ENCODE data around the gene KIAA1586.
"Not testable (repeated sequence)": the region's sequence is repeated elsewhere in the genome, so short reads cannot be mapped to it uniquely, and the experiment has no call there.

Gene KIAA1586

DNA sequence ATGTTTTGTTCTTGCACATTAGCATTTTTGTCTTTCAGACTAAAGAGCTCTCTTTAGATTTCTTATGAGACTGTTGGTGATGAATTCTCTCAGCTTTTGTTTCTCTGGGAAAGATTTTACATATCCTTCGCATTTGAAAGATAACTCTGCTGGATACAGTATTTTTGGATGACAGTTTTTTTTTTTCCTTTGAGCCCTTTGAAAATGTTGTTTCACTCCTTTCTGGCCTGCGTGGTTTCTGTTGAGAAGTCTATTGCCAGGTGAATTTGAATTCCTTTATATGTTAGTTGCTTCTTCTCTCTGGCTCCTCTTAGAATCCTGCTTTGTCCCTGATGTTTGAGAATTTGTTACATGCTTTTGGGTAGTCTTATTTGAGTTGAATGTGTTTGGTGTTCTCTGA, 22.2 kb upstream of the KIAA1586 start:
- FAIRE-seq (no peak), DNase-seq (ENCODE audit: insufficient read length) (no peak)
- no peak for TF ChIP-seq POLR2AphosphoS5 (IDR thresholded peaks at IDR 0.05; ENCODE audit: low read depth, low read length)
- TF ChIP-seq POLR2A (IDR thresholded peaks at IDR 0.05; ENCODE audit: low read depth, low read length) = no peak

DNA sequence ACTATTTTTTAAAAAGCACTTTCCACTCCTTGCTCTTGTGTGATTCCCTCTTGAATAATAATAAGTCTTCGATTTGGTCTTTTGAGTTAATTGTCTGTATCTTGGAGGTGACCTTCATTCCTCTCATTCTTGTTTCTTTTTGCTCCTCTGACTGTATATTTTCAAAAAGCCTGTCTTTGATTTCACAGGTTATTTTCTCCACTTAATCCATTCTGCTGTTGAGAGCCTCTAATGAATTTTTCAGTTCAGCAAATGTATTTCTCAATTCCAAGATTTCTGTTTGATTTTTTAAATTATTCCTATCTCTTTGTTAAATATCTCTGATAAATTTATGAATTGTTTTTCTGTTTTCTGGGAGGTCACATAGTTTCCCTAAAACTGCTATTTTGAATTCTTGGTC, 21.7 kb upstream of the KIAA1586 start:
- no peak for FAIRE-seq
- no peak for DNase-seq (ENCODE audit: insufficient read length)
- no peak for TF ChIP-seq POLR2A (IDR thresholded peaks at IDR 0.05; ENCODE audit: low read depth, low read length)
- TF ChIP-seq POLR2AphosphoS5 (IDR thresholded peaks at IDR 0.05; ENCODE audit: low read depth, low read length) = no peak

DNA sequence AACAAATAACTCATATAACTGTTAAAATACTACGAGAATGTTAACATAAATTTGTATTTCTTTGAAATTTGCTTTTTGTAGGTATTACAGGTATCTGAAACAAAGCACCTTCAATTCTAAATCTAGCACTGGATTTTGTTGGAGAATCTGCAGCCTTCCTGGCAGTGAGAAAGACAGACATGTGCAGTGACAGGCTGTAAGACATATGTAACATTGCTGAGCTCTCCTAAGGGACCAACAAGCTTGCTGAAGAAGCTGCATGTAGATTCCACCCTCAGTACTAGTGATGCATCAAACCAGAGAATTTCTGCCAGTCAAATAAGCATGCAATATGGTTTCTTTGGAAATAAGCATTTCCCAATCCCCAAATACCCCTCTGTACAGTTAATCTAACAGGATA, 20.5 kb upstream of the KIAA1586 start:
- no peak for FAIRE-seq
- no peak for TF ChIP-seq TAF1 (IDR thresholded peaks at IDR 0.05; ENCODE audit: borderline replicate concordance, low read depth, low read length)
- TF ChIP-seq POLR2A (IDR thresholded peaks at IDR 0.05; ENCODE audit: low read depth, low read length) = no peak
- TF ChIP-seq POLR2AphosphoS5 (IDR thresholded peaks at IDR 0.05; ENCODE audit: low read depth, low read length) = no peak
- DNase-seq (ENCODE audit: insufficient read length) = no peak

DNA sequence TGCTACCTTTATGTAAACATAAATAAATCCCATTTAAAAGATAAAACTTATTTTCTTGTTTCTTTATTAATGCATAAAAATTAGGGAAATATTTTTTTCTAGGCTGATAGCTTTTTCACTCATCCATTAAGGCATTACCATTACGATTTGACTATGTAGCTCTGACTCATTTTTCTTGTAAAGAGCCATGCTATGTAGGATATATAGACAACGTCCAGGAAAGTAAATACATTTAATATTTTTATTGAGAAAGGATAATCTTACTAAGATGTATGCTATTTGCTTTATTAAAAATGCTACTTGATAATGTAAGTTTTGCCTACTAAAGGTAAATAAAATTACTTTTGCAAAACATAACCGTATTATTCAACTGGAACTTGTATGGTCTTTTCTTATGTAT, 19.2 kb upstream of the KIAA1586 start:
- FAIRE-seq = no peak
- TF ChIP-seq POLR2AphosphoS5 (IDR thresholded peaks at IDR 0.05; ENCODE audit: low read depth, low read length) (no peak), POLR2A (IDR thresholded peaks at IDR 0.05; ENCODE audit: low read depth, low read length) (no peak), TAF1 (IDR thresholded peaks at IDR 0.05; ENCODE audit: borderline replicate concordance, low read depth, low read length) (no peak)

DNA sequence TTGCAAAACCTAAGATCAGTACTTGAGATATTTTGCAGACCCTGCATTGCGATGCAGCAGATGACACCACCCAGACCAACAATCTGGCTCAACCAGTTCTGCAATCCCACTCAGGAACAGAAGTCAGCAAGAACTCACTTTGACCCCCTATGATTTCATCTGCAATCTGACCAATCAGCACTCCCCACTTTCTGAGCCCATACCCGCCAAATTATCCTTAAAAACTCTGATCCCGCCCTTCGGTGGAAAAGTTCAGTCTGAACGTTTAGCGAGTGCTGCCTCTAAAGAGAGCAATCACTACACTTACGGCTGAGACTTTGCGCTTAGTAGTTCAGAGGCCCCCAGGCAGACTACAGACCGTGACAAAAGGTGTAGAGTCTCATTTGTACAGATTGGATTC, 17.3 kb upstream of the KIAA1586 start:
- no peak for TF ChIP-seq POLR2AphosphoS5 (IDR thresholded peaks at IDR 0.05; ENCODE audit: low read depth, low read length)
- TF ChIP-seq POLR2A (IDR thresholded peaks at IDR 0.05; ENCODE audit: low read depth, low read length) = no peak
- TF ChIP-seq TAF1 (IDR thresholded peaks at IDR 0.05; ENCODE audit: borderline replicate concordance, low read depth, low read length) = no peak
- DNase-seq (ENCODE audit: insufficient read length) = no peak
- FAIRE-seq = no peak

More for the DNA sequence above, 19.2 kb upstream of the KIAA1586 start:
- DNase-seq (ENCODE audit: insufficient read length) = no peak

DNA sequence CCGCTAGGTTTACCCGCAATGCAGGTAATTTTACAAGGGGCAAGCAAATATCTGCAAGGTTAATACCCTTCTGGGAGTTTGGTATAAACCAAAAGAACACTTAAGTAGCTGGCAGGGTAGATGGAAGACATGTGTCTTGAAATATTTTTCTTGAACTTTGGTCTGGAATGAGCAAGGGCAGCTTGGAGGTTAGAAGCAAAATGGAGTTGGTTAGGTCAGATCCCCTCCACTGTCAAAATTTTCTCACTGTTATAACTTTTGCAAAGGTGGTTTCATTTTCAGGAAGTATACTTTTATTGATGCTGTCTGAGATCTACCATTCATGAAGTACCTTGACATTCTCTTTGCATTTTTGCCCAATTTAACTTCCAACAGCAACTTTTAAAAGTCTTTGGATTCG, 13.3 kb upstream of the KIAA1586 start:
- DNase-seq (ENCODE audit: insufficient read length) (no peak), FAIRE-seq (no peak)
- TF ChIP-seq TAF1 (IDR thresholded peaks at IDR 0.05; ENCODE audit: borderline replicate concordance, low read depth, low read length) = no peak
- no peak for TF ChIP-seq POLR2A (IDR thresholded peaks at IDR 0.05; ENCODE audit: low read depth, low read length)
- no peak for TF ChIP-seq POLR2AphosphoS5 (IDR thresholded peaks at IDR 0.05; ENCODE audit: low read depth, low read length)

DNA sequence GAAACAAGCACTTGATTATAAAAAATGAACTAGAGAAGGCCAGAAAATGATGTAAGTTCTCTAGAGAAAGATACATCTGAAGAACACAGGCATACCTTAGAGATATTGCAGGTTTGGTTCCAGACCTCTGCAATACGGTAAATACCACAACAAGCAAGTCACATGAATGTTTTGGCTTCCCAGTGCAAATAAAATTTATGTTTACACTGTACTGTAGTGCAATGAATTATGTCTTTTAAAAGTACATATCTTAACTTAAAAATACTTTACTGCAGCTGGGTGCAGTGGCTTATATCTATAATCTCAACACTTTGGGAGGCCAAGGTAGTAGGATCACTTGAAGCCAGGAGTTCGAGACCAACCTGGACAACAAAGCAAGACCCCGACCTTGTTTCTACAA, 10.9 kb upstream of the KIAA1586 start:
- no peak for FAIRE-seq
- no peak for DNase-seq (ENCODE audit: insufficient read length)
- TF ChIP-seq TAF1 (IDR thresholded peaks at IDR 0.05; ENCODE audit: borderline replicate concordance, low read depth, low read length) (no peak), POLR2AphosphoS5 (IDR thresholded peaks at IDR 0.05; ENCODE audit: low read depth, low read length) (no peak), POLR2A (IDR thresholded peaks at IDR 0.05; ENCODE audit: low read depth, low read length) (no peak)

DNA sequence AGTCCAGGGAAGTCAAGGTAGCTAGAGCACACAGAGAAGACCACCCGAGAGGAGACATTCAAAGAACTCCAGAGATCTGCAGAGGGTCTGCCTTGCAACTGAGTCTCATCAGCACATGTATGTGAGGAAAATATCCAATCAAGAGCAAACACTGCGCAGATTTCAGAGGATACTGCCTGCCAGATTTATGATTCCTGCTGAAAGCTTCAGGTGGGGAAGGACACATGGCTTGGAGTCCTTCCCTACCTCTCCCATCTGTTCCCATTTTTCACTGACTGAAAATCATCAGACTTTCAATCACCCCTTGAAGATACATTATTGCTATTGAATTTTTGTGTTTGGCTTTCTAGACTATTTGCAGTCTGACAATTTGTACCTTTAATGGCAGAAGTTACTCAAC, 7.6 kb upstream of the KIAA1586 start:
- DNase-seq (ENCODE audit: insufficient read length) (no peak), FAIRE-seq (no peak)
- TF ChIP-seq POLR2A (IDR thresholded peaks at IDR 0.05; ENCODE audit: low read depth, low read length) = no peak
- TF ChIP-seq TAF1 (IDR thresholded peaks at IDR 0.05; ENCODE audit: borderline replicate concordance, low read depth, low read length) = no peak
- TF ChIP-seq POLR2AphosphoS5 (IDR thresholded peaks at IDR 0.05; ENCODE audit: low read depth, low read length) = no peak

DNA sequence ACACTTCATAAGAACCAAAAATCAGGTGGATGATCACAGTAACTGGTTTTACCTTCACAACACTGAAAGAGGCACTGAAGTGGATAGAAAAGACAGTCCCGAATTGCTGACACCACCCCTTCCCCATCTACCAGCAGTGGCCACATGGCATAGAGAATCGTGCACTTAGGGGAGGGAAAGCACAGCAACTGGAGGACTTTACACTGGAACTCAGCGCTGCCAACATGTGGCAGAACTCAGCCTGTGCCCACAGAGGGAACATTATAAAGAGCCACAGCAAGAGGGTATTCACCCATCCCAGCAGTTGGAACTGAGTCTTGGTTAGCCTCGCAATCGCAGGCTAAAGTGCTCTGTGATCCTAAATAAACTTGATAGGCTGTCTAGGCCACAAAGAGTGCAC, 6.5 kb upstream of the KIAA1586 start:
- no peak for DNase-seq (ENCODE audit: insufficient read length)
- TF ChIP-seq POLR2AphosphoS5 (IDR thresholded peaks at IDR 0.05; ENCODE audit: low read depth, low read length) = no peak
- no peak for TF ChIP-seq TAF1 (IDR thresholded peaks at IDR 0.05; ENCODE audit: borderline replicate concordance, low read depth, low read length)
- no peak for TF ChIP-seq POLR2A (IDR thresholded peaks at IDR 0.05; ENCODE audit: low read depth, low read length)

DNA sequence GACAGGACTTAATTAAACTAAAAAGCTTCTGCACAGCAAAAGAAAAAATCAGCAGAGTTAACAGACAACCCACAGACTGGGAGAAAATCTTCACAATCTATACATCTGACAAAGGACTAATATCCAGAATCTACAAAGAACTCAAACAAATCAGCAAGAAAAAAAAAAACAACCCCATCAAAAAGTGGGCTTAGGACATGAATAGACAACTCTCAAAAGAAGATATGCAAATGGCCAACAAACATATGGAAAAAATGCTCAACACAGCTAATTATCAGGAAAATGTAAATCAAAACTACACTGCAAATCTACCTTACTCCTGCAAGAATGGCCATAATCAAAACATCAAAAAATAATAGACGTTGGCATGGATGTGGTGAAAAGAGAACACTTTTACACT, 2.4 kb upstream of the KIAA1586 start:
- not testable (repeated sequence) for FAIRE-seq

More for the DNA sequence above, 6.5 kb upstream of the KIAA1586 start:
- FAIRE-seq = no peak

DNA sequence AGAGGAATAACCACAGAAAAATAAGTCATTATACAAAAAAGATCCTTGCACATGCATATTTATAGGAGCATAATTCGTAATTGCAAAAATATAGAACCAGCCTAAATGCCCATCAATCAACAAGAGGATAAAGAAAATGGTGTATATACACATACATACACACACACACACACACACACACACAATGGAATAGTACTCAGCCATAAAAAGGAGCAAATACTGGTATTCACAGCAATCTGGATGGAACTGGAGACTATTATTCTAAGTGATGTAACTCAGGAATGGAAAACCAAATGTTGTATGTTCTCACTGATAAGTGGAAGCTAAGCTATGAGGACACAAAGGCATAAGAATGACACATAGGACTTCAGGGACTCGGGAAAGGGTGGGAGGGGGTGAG, 1.9 kb upstream of the KIAA1586 start:
- FAIRE-seq (no peak), DNase-seq (ENCODE audit: insufficient read length) (no peak)
- TF ChIP-seq POLR2A (IDR thresholded peaks at IDR 0.05; ENCODE audit: low read depth, low read length) (no peak), POLR2AphosphoS5 (IDR thresholded peaks at IDR 0.05; ENCODE audit: low read depth, low read length) (no peak), TAF1 (IDR thresholded peaks at IDR 0.05; ENCODE audit: borderline replicate concordance, low read depth, low read length) (no peak)

More for the DNA sequence above, 2.4 kb upstream of the KIAA1586 start:
- not testable (repeated sequence) for DNase-seq (ENCODE audit: insufficient read length)

DNA sequence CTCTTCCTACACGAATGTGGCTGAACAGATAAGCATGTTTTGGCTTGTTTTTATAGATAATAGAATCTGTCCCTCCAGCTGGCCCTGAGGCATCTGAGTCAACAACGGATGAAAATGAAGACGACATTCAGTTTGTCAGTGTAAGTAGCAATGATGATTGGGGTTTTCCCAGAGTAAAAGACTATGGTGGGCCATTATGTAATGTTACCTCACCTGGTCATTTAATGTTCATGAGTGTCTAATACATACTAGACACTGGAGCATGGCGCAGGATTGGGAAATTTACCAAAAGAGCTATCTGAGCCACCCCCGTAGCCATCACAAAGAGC, 728 bp downstream of the KIAA1586 start:
- DNase-seq (ENCODE audit: insufficient read length) = not testable (repeated sequence)
- FAIRE-seq = peak; percentile 98

DNA sequence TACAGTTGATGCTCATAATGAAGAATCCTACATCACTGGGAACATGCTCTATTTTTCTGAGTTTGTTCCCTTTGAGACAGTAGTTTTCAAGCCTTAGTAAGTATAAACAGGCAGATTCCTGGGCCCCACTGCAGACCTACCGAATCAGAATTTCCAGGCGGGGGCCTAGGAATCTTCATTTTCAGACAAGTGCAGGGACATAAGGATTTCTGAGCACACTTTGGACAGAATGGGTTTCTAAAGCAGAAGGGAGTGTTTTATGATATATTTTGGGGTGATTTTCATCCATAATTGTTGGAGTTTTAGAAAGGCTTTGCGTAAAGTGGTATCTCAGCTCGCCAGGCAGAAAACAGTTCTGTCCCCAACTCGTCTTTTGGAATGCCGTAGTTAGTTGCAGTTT, 1.4 kb downstream of the KIAA1586 start:
- not testable (repeated sequence) for FAIRE-seq; DNase-seq (ENCODE audit: insufficient read length)

DNA sequence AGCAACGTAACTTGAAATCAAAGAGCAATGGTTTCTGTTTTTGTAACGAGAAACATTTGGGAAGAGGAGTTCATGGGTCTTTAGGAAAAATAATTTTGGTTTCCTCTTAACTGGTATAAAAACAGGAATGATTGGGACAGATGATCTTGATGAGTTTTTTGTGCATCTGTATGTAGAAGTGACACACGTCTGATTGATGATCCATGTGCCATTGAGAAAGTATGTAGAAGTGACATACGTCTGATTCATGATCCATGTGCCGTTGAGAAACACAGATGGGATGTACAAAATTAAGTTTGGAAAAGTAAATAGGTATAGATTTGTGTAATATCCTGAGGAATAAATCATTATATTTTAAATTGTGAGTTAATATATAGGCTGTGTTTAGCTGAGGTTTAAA, 2.1 kb downstream of the KIAA1586 start:
- no peak for FAIRE-seq
- no peak for TF ChIP-seq POLR2AphosphoS5 (IDR thresholded peaks at IDR 0.05; ENCODE audit: low read depth, low read length)
- TF ChIP-seq POLR2A (IDR thresholded peaks at IDR 0.05; ENCODE audit: low read depth, low read length) = no peak
- TF ChIP-seq TAF1 (IDR thresholded peaks at IDR 0.05; ENCODE audit: borderline replicate concordance, low read depth, low read length) = no peak
- DNase-seq (ENCODE audit: insufficient read length) = no peak
